ENCODE data around the gene KCNQ1. TPM values are rescaled to one million over a fixed set of nuclear protein-coding genes. Genes with fewer than 3 reads are reported as not detected.

Gene KCNQ1
- total RNA-seq, 2 experiments from 2014 or later = 8.7 to 9.5 TPM

GRCh38 chr11:2806351-2807024 lies 361.7 kb downstream of the KCNQ1 start:
- no peaks in the 10 kb centered on the region for H3K27me3 Mint-ChIP-seq
- CTCF ChIA-PET = no interaction called here
- POLR2A ChIA-PET = no interaction called here
- ATAC-seq (no peak), DNase-seq (no peak)
- H3K27ac Mint-ChIP-seq = no peak overlapping the region
- H3K36me3 Mint-ChIP-seq (ENCODE audit: low read depth) = no peaks in the 10 kb centered on the region
- peaks cover 1% of the 10 kb centered on the region for H3K9me3 Mint-ChIP-seq
- no peak overlapping the region for H3K4me3 Mint-ChIP-seq
- TF ChIP-seq CTCF (IDR thresholded peaks at IDR 0.05) = no peak
- intact Hi-C loops (cut with micrococcal nuclease) = no loop called here
- peaks cover 12% of the 10 kb centered on the region for H3K4me1 Mint-ChIP-seq (ENCODE audit: low read depth)

GRCh38 chr11:2807025-2807681 lies 362.3 kb downstream of the KCNQ1 start:
- CTCF ChIA-PET = no interaction called here
- ATAC-seq = no peak

GRCh38 chr11:2807801-2808241 lies 363.0 kb downstream of the KCNQ1 start:
- ATAC-seq (no peak), DNase-seq (no peak)
- H3K27me3 Mint-ChIP-seq = no peaks in the 10 kb centered on the region
- TF ChIP-seq CTCF (IDR thresholded peaks at IDR 0.05) = no peak
- peaks cover 21% of the 10 kb centered on the region for H3K4me1 Mint-ChIP-seq (ENCODE audit: low read depth)
- intact Hi-C loops (cut with micrococcal nuclease) = no loop called here
- H3K4me3 Mint-ChIP-seq = no peak overlapping the region
- H3K27ac Mint-ChIP-seq = no peak overlapping the region
- no peaks in the 10 kb centered on the region for H3K36me3 Mint-ChIP-seq (ENCODE audit: low read depth)
- CTCF ChIA-PET = no interaction called here
- peaks cover 1% of the 10 kb centered on the region for H3K9me3 Mint-ChIP-seq
- POLR2A ChIA-PET = no interaction called here

More at GRCh38 chr11:2807025-2807681, 362.3 kb downstream of the KCNQ1 start:
- Mint-ChIP-seq H3K36me3 (ENCODE audit: low read depth) (no peaks in the 10 kb centered on the region), H3K9me3 (peaks cover 1% of the 10 kb centered on the region), H3K27ac (no peak overlapping the region), H3K4me3 (no peak overlapping the region), H3K4me1 (ENCODE audit: low read depth) (peaks cover 15% of the 10 kb centered on the region), H3K27me3 (no peaks in the 10 kb centered on the region)
- no peak for TF ChIP-seq CTCF (IDR thresholded peaks at IDR 0.05)
- DNase-seq = no peak
- POLR2A ChIA-PET = no interaction called here
- intact Hi-C loops (cut with micrococcal nuclease) = no loop called here

DNA sequence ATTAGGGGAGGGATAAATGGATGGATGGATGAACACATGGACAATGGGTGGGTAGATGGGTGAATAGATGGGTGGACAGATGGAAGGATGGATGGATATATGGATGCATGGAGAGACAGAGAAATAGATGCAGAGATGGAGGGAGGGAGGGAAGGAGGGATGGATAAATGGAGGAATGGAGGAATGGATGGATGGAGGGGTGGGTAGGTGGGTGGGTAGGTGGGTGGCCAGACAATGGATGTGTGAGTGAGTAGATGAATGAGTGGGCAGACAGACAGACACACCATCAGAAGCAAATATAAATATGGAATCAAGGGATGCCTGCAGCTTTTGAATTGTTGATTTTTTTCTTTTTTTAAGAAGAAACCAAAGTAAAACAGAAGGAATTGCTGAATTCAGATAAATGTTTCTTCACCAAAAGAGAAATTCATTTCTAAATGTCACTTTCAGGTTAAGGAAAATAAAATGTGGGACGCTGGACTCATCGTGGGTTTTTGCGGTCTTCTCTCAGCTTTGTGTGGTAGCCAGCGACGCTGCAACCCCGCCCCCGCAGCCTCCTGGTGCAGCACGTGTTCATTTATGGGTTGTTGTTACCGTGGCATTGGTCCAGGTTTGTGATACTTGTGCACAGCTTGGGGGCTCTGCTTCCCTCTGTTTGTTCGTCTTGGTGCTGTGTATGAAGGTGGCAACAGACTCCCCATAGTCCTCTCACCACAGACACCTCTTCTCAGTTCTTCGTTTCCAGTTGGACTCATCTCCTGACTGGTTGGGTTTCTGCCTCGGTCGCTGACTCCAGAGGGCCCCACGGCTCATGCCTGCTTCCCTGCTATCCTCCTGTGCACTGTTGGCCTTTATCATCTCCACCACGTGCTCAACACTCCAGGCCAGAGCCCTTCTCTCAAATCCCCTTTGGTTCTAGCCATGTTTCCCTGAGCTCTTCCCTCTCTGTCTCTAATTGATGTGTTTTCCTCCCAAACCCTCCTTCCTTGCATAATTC lies 364.3 kb downstream of the KCNQ1 start:
- no peak for ATAC-seq
- Mint-ChIP-seq H3K27ac (no peak overlapping the region), H3K36me3 (ENCODE audit: low read depth) (no peaks in the 10 kb centered on the region), H3K27me3 (no peaks in the 10 kb centered on the region), H3K9me3 (peaks cover 6% of the 10 kb centered on the region), H3K4me3 (no peak overlapping the region), H3K4me1 (ENCODE audit: low read depth) (peaks cover 33% of the 10 kb centered on the region)
- TF ChIP-seq CTCF (IDR thresholded peaks at IDR 0.05) = no peak
- peak; percentile 70 for DNase-seq
- CTCF ChIA-PET = no interaction called here
- intact Hi-C loops (cut with micrococcal nuclease) = no loop called here
- POLR2A ChIA-PET = no interaction called here

Measured in activated CD8-positive, alpha-beta T cell treated with anti-CD3 and anti-CD28 coated beads for 36 hours (primary cell).